Esophagus muscularis mucosa (tissue), 4 donors: ENCODE results near the gene ITPR3. TPM values are rescaled to one million over a fixed set of nuclear protein-coding genes. Genes with fewer than 3 reads are reported as not detected.

Experiments used
- DNase-seq: peaks from one replicate; pipeline ENCODE4 v3.0.0-alpha.2; 2017; ENCODE audit errors: extremely low spot score
- H3K27ac ChIP-seq, 4 donors: fragments of 200-600 bp; sonication (generic); replicated peaks in 1 of 4; 1 replicate in 3 of 4; 2 replicates in 1 of 4; pipeline ENCODE4 v1.5.1; 2016 to 2019; ENCODE audit warnings: mild to moderate bottlenecking in 1 of 4
- H3K27me3 ChIP-seq, 4 donors: fragments of 200-600 bp; sonication (generic); one replicate each; pipeline versions ENCODE4 v1.5.1 to v1.6.0; 2016 to 2019
- H3K36me3 ChIP-seq, 4 donors: fragments of 200-600 bp; sonication (generic); one replicate each; pipeline ENCODE4 v1.5.1; 2016 to 2019
- H3K4me1 ChIP-seq, 4 donors: fragments of 200-600 bp; sonication (generic); one replicate each; pipeline ENCODE4 v1.5.1; 2016 to 2019
- H3K4me3 ChIP-seq, 4 donors: fragments of 200-600 bp; sonication (generic); 1 replicate in 2 of 4; 2 replicates in 2 of 4; pipeline ENCODE4 v1.5.1; 2016 to 2019; ENCODE audit warnings: mild to moderate bottlenecking in 4 of 4, moderate library complexity in 1 of 4
- H3K9me3 ChIP-seq, 4 donors: fragments of 200-600 bp; sonication (generic); 1 replicate in 3 of 4; 2 replicates in 1 of 4; pipeline ENCODE4 v1.5.1; 2016 to 2019
- EP300 ChIP-seq: sonication (generic); formaldehyde crosslinking; IDR thresholded peaks from one replicate; pipeline ENCODE4 v1.6.1; 2017; ENCODE audit warnings: antibody characterized with exemption
- POLR2A ChIP-seq: fragments of 450-650 bp; IDR thresholded peaks from one replicate; pipeline ENCODE4 v1.6.1; 2017; ENCODE audit warnings: antibody characterized with exemption, moderate library complexity, mild to moderate bottlenecking, low read depth
- POLR2AphosphoS5 ChIP-seq, 2 donors: sonication (generic); formaldehyde crosslinking; IDR thresholded peaks; one replicate each; pipeline ENCODE4 v1.6.1; 2017; ENCODE audit warnings: antibody characterized with exemption in 2 of 2
- WGBS: methylation state at CpG from one replicate; pipeline ENCODE4 v1.1.5; 2018; 5-methylcytosine and 5-hydroxymethylcytosine counted together
- intact Hi-C: fragments of 100-400 bp; cut with DNase I; formaldehyde crosslinking; loops from one replicate; pipeline ENCODE4 v1.15.1; 2023
- total RNA-seq, 4 donors: library from RNA; depleted of rRNA; stranded (reverse); fragments of >200 nt; gene quantifications; one replicate each; pipeline versions ENCODE4 v1.1.0 to v1.2.1, GENCODE V29; 2016
- TF ChIP-seq, protein P1 (sequence below), 3 experiments: fragments of 200-600 bp in 2 of 3; fragments of 450-650 bp in 1 of 3; sonication (generic) in 2 of 3; IDR thresholded peaks; one replicate each; pipeline ENCODE4 v1.5.1; 2017 to 2019; ENCODE audit warnings: antibody characterized with exemption in 3 of 3, mild to moderate bottlenecking in 2 of 3, moderate library complexity in 1 of 3

The ITPR3 gene
- total RNA-seq, 4 donors from 2014 or later = 12.1 to 24.9 (median 20.5) TPM

DNA sequence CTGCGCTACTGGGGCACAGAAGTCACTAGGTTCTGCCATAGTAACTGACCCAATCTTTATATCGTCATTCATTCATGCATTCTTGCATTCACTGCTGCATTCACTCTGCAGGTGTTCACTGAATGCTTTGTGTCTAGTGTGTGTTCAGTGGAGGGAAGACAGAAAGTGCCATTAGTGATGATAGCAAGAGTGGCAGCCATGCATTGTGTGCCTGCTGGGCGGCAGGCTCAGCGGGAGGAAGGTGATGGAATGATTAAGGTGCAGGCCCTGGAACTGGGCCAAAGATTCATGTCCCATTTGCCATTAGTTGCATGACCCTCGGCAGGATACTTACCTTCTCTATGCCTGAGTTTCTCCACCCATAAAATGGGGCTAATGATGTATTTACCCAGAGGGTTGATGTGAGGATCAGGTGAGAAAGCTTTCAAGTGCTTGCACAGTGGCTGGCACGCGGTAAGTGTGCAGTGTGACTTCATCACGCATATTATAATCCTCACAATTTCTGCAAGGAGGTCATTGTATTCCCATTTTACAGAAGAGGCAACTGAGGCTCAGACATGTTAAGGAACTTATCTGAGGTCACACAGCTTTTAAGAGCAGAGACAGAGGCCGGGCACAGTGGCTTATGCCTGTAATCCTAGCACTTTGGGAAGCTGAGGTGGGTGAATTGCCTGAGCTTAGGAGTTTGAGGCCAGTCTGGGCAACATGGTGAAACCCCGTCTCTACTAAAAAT is 40.1 kb downstream of the ITPR3 start:
- no peak overlapping the region for H3K4me3 ChIP-seq
- no peak overlapping the region for H3K27ac ChIP-seq
- H3K27me3 ChIP-seq = peaks cover 0 to 18% (median 0%) of the 10 kb centered on the region in 4 donors
- TF ChIP-seq EP300 = no peak
- TF ChIP-seq, protein P1, sequence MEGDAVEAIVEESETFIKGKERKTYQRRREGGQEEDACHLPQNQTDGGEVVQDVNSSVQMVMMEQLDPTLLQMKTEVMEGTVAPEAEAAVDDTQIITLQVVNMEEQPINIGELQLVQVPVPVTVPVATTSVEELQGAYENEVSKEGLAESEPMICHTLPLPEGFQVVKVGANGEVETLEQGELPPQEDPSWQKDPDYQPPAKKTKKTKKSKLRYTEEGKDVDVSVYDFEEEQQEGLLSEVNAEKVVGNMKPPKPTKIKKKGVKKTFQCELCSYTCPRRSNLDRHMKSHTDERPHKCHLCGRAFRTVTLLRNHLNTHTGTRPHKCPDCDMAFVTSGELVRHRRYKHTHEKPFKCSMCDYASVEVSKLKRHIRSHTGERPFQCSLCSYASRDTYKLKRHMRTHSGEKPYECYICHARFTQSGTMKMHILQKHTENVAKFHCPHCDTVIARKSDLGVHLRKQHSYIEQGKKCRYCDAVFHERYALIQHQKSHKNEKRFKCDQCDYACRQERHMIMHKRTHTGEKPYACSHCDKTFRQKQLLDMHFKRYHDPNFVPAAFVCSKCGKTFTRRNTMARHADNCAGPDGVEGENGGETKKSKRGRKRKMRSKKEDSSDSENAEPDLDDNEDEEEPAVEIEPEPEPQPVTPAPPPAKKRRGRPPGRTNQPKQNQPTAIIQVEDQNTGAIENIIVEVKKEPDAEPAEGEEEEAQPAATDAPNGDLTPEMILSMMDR (IDR thresholded peaks at IDR 0.05) = no peak
- TF ChIP-seq POLR2AphosphoS5 (IDR thresholded peaks at IDR 0.05) = no peak
- no peak for TF ChIP-seq POLR2A
- H3K36me3 ChIP-seq = peaks cover 0 to 80% (median 52%) of the 10 kb centered on the region in 4 donors
- no peaks in the 10 kb centered on the region for H3K9me3 ChIP-seq
- intact Hi-C loops = no loop called here
- no peak for DNase-seq
- 85% methylated on average over 9 of the region's 10 CpGs for WGBS
- no peaks in the 10 kb centered on the region for H3K4me1 ChIP-seq

DNA sequence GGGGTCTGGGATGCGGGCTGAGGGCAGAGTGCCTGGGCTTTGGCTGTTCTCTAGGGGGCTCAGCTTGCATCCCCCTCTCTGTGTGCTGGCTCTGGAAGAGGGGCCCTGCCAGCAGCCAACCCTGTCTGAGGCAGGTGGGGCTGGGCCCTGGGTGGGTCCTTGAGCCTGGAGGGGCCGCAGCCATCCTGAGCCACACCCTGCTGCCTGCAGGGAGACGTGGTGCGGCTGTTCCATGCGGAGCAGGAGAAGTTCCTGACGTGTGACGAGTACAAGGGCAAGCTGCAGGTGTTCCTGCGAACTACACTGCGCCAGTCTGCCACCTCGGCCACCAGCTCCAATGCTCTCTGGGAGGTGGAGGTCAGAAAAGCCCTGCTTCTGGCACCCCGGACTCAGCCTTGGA is 41.2 kb downstream of the ITPR3 start:
- intact Hi-C loops = no loop called here
- no peak for TF ChIP-seq POLR2AphosphoS5 (IDR thresholded peaks at IDR 0.05)
- TF ChIP-seq EP300 = no peak
- peaks cover 0 to 18% (median 0%) of the 10 kb centered on the region in 4 donors for H3K27me3 ChIP-seq
- peaks cover 0 to 81% (median 53%) of the 10 kb centered on the region in 4 donors for H3K36me3 ChIP-seq
- no peaks in the 10 kb centered on the region for H3K4me1 ChIP-seq
- no peaks in the 10 kb centered on the region for H3K9me3 ChIP-seq
- H3K27ac ChIP-seq = no peak overlapping the region
- 100% methylated on average over 1 of the region's 11 CpGs for WGBS
- H3K4me3 ChIP-seq = no peak overlapping the region
- no peak for DNase-seq

DNA sequence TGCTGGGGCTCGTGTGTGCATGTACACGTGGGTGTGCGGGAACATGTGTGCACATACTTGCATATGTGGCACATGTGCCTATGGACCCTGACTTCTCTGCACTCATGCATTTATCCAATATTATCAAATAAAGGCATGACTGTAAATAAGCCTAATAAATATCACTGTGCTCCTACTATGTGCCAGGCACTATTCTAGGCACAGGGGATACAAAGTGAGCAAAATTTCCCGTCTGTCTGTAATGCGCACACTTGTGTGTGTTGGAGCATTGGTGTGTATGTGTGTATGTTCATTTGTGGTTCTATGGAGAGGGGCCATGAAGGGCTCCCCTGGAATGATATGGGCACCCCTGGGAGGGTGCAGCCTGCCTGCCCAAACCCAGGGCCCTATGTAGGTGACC is 41.9 kb downstream of the ITPR3 start:
- no peak for DNase-seq
- Histone ChIP-seq H3K9me3 (no peaks in the 10 kb centered on the region), H3K4me3 (no peak overlapping the region), H3K27ac (no peak overlapping the region), H3K4me1 (no peaks in the 10 kb centered on the region), H3K27me3 (peaks cover 0 to 11% (median 0%) of the 10 kb centered on the region in 4 donors), H3K36me3 (peaks cover 0 to 86% (median 54%) of the 10 kb centered on the region in 4 donors)
- 74% methylated on average over 5 of the region's 5 CpGs for WGBS
- intact Hi-C loops = no loop called here
- no peak for TF ChIP-seq POLR2AphosphoS5 (IDR thresholded peaks at IDR 0.05)
- no peak for TF ChIP-seq POLR2A
- no peak for TF ChIP-seq EP300
- TF ChIP-seq, protein P1 (IDR thresholded peaks at IDR 0.05) = no peak

DNA sequence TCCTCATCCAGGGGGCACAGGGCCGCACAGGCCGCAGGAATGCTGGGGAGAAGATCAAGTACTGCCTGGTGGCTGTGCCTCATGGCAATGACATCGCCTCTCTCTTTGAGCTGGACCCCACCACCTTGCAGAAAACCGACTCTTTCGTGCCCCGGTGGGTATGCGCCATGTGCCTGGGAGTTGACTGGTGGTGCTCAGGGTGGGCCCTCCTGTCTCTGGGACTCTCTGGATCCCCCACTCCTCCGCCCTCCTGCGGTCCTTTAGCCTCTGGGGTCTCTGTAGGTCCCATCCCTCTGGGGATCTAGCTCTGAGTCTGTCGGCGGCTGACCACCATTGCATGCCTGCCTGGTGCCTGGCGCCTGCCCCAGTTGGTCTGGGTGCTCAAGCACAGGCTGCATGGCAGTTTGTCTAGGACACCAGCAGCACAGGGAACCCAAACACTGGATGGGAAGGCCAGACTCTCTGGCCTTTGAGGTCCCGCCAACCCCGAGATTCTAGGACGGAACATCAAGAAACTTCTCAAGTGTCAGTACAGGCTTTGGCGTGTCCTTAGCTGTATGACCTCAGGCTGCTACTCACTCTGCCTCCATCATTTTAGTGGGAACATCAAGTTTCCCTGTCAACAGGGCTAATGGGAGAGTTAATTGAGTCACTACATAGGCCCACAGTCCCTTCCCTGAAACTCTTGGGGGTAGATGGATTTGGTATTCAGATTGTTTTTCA is 42.8 kb downstream of the ITPR3 start:
- peaks cover 0 to 86% (median 56%) of the 10 kb centered on the region in 4 donors for H3K36me3 ChIP-seq
- DNase-seq = no peak
- intact Hi-C loops = no loop called here
- H3K4me3 ChIP-seq = no peak overlapping the region
- H3K27me3 ChIP-seq = peaks cover 0 to 8% (median 0%) of the 10 kb centered on the region in 4 donors
- H3K9me3 ChIP-seq = no peaks in the 10 kb centered on the region
- TF ChIP-seq, protein P1 (IDR thresholded peaks at IDR 0.05) = no peak
- no peak for TF ChIP-seq EP300
- no peaks in the 10 kb centered on the region for H3K4me1 ChIP-seq
- H3K27ac ChIP-seq = no peak overlapping the region
- 90% methylated on average over 11 of the region's 16 CpGs for WGBS

DNA sequence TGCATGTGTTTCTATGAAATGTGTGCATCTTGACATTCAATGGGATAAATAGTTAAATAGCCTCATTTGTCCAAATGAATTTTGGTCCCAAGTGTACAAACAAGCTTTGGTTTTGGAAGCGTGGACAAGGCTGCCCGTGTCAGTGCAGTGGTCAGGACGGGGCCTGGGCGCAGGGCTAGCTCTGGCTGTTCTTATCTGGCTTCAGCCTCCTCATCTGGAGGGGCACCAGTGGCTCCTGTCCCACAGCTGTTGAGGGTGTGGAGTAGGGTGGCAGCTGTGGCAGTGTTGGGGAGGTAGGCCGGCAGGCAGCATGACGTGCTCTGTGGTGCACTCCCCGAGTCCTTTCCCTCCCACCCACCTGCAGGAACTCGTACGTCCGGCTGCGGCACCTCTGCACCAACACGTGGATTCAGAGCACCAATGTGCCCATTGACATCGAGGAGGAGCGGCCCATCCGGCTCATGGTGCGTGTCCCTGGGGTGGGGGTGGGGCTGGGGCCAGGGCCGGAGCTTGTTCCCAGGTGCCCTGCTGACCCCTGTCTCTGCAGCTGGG is 43.5 kb downstream of the ITPR3 start:
- Histone ChIP-seq H3K27me3 (peaks cover 0 to 7% (median 0%) of the 10 kb centered on the region in 4 donors), H3K27ac (no peak overlapping the region), H3K9me3 (no peaks in the 10 kb centered on the region), H3K36me3 (peaks cover 0 to 85% (median 57%) of the 10 kb centered on the region in 4 donors), H3K4me1 (no peaks in the 10 kb centered on the region), H3K4me3 (no peak overlapping the region)
- WGBS = 94% methylated on average over 9 of the region's 17 CpGs
- TF ChIP-seq, protein P1 (IDR thresholded peaks at IDR 0.05) = no peak
- TF ChIP-seq EP300 (no peak), POLR2AphosphoS5 (IDR thresholded peaks at IDR 0.05) (no peak), POLR2A (no peak)
- no peak for DNase-seq
- intact Hi-C loops = no loop called here
